CD4-positive, alpha-beta T cell treated with Interleukin-6 at 100 ng/mL for 8 hours (primary cell): ENCODE data around the gene ADPRHL1.
A peak's percentile ranks its signal among the peaks of the same experiment; 100 is the strongest.

Source experiments
- DNase-seq: peaks from one replicate; pipeline ENCODE4 v3.0.0-alpha.2; 2020; ENCODE audit warnings: mixed read lengths, low spot score

Gene ADPRHL1

DNA sequence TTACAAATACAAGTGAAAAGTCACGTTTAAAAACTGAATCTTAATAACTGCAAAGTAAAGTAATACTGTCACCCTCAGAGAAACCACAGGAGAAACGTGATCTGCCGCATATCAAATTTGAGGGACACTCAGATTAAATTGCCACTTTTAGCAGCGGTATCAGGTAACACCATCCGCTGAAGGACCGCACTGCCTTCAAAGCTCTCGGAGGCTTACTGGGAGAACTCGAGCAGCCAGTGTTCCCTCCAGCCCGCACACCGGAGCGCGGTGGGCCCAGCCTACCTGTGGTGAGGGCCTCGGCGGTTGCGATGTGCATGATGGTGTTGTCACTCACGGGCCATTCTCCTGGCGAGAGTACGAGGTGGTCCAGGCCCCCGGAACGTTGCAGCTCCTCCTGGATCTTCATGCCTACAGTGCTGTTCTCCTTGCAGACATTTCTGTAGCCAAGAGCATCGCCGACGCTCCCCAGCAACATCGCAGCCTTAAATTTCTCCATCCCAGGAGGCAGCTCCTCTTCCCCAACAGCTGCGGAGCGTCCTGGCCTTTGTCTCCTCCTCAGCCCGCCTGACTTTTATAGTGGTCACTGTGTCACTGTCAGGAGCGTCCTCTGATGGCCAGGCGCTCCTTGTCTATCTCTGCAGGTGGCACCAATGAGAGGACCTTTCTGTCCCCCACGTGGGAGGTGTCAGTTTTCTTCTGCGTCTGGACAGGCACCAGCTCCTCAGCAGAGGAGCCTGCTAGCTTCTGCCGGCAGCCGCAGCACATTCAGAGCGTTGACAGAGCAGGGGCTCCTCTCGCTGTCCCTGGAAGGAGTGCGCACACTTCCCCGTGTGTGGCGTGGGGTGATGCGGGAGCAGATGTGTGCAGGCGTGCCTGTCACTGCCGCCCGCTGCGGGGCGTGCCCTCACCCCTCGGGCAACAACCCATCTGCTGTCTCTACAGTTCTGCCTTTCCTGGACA is at the start of gene ADPRHL1:
ADPRHL1 (minus strand) TSS at position 547 of the 960 bp plus-strand sequence; CDS start at position 496, 51 bp downstream.
- no peak for DNase-seq

DNA sequence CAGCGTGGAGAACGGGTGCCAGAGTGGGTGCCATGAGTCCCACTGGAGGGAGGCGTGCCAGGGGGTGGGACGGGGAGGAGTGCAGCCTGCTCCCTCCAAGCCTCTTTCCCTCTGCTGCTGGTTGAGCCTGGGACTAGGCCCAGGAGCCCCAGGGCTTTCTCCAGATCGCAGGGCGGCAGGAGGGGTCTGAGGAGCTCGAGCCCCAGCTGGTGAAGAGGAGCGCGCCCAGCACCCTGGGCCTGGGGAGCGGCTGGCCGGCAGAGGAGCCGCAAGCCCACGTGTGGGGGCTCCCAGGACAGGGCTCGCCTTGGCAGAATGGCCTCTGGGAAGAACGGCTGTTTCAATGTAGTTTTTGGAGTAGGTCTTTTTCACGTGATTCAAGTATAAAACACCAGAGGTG is 49.4 kb upstream of the ADPRHL1 start:
- DNase-seq = no peak

DNA sequence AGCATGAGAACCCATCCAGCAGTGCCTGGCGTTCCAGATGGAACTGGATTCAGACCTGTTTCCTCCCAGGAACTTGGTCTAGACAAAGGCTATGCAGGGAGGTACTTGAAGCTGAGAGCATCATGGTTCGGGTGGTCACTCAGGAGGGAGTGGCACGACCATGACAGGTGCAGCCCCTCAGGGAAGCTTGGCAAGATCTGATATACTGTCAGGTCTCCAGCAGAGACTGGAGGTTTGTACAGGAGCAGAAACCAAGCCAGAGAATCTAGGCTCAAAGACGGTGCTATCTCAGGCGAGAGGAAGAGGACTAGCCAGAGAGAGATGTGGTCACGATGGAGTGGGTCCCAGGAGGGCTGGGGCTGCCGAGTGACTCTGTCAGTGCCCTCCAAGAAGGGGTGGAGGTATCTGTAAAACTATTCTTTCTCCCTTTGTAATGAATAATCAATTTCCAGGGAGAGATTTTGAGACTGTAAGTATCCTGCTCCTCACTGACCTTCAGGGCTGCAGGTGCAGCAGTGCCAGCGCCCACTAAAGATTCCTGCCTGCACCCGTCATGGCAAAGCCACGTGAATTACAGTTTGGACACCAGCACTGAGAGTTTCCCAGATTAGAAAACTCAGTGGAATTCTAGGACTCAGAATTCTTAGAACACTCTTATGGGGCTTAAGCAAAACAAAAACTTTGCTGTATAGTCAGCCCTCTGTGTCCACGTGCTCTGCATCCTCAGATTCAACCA is 47.4 kb upstream of the ADPRHL1 start:
- DNase-seq = no peak

DNA sequence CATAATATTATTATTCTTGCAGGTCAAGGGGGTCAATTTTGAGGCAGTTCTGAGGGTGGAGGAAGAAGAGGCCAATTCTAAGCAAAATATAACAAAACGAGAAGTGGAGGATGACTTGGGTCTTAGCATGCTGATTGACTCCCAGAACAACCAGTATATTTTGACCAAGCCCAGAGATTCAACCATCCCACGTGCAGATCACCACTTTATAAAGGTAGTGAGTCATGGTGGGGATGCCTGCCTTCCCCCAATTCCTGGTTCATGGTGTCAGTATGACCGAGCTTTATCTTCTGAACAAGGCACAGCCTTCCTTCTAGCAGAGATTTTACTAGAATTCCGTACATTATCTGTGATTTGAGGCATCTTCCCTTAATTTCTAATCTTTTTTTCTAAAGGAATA is 46.6 kb upstream of the ADPRHL1 start:
- DNase-seq = no peak

DNA sequence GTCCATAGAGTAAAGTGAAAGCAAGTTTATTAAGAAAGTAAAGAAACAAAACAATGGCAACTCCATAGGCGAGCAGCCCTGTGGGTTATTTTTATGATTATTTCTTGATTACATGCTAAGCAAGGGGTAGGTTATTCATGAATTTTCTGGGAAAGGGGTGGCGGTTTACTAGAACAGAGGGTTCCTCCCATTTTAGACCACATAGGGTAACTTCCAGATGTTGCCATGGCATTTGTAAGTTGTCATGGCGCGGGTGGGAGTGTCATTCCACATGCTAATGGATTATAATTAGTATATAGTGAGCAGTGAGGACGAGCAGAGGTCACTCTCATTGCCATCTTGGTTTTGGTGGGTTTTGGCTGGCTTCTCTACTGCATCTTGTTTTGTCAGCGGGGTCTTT is 45.6 kb upstream of the ADPRHL1 start:
- DNase-seq = no peak

DNA sequence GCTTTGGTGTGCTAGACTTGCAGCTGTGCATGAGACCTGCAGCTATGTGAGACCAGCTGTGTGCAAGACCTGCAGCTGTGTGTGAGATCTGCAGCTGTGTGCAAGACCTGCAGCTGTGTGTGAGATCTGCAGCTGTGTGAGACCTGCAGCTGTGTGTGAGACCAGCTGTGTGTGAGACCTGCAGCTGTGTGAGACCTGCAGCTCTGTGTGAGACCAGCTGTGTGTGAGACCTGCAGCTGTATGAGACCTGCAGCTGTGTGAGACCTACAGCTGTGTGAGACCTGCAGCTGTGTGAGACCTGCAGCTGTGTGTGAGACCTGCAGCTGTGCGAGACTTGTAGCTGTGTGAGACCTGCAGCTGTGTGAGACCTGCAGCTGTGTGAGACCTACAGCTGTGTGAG is 43.9 kb upstream of the ADPRHL1 start:
- DNase-seq = no peak

DNA sequence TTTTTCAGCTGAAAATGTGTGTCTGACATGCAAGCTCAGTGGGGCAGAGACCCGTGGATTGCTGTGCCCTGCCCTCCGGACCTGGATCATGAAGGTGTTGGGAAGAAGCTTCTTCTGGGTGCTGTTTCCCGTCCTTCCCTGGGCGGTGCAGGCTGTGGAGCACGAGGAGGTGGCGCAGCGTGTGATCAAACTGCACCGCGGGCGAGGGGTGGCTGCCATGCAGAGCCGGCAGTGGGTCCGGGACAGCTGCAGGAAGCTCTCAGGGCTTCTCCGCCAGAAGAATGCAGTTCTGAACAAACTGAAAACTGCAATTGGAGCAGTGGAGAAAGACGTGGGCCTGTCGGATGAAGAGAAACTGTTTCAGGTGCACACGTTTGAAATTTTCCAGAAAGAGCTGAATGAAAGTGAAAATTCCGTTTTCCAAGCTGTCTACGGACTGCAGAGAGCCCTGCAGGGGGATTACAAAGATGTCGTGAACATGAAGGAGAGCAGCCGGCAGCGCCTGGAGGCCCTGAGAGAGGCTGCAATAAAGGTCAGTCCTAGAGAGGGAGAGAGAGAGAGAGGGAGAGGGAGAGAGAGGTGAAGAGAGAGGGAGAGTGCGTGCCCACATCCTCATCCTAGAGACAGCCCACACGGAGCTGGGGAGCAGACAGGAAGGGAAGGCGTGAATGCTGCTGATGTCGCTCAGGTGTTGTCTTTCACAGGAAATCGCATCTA is 42.4 kb upstream of the ADPRHL1 start:
- no peak for DNase-seq

DNA sequence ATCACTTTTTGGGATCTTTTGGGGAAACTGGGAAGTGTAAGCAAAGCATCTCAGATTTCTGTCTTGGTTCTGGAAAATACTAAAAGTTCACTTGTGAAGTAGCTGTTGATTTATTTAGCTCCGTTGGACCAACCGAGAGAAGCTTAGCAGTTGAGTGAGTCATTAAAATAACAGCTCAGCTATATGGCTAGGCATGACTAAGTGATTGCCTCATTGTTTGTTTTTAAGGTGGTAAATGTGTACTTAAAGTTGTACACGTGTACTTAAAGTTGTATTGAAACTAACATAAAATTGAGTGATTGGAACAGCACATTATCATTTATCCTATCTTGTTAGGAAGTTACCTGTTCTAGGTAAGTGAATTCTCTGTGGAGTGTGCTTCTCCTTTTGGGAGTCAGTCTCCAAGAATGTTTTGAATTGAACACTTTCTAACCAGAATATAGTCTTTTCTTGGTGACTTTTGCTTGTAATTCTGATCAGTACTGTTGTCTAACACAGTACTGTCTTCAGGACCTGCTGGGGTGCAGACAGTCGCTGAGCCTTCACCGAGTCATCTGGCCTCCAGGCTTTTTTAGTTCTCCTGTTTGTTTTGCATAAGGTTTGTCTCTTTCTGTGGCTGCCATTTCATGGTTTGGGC is 40.1 kb upstream of the ADPRHL1 start:
- no peak for DNase-seq

DNA sequence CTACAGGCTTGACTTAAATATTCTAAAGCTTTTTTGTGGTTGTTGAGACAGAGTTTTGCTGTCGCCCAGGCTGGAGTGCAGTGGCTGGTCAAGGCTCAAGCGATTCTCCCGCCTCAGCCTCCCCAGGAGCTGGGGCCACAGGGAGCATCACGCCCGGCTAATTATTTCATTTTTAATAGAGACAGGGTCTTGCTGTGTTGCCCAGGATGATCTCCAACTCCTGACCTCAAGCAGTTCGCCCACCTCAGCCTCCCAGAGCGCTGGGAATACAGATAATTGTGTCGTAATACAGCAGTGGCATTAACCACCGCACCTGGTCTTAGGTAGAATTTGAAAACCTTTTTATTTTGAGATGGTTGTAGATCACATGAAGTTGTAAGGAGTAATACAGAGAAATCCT is 38.7 kb upstream of the ADPRHL1 start:
- no peak for DNase-seq

DNA sequence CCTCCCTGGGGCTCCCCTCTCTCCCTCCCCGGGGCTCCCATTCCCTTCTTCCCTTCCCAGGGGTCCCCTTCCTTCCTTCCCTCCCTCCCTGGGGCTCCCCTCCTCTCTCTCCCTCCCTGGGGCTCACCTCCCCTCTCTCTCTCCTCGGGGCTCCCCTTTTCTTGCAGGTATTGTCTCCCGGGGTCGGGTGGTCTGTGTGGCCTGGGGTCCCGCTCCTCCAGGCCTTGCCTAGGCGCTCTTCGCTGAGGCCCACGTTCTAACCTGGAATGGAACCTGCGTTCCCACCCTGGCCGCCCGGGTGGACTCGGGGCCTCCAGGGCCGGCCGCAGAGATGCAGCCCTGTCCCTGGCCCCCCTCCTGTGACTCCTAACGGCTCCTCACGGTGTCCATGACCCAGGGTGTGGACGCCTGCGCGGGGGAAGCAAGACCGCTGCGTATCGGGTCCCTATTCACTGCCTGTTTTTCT is 38.2 kb upstream of the ADPRHL1 start:
- no peak for DNase-seq

DNA sequence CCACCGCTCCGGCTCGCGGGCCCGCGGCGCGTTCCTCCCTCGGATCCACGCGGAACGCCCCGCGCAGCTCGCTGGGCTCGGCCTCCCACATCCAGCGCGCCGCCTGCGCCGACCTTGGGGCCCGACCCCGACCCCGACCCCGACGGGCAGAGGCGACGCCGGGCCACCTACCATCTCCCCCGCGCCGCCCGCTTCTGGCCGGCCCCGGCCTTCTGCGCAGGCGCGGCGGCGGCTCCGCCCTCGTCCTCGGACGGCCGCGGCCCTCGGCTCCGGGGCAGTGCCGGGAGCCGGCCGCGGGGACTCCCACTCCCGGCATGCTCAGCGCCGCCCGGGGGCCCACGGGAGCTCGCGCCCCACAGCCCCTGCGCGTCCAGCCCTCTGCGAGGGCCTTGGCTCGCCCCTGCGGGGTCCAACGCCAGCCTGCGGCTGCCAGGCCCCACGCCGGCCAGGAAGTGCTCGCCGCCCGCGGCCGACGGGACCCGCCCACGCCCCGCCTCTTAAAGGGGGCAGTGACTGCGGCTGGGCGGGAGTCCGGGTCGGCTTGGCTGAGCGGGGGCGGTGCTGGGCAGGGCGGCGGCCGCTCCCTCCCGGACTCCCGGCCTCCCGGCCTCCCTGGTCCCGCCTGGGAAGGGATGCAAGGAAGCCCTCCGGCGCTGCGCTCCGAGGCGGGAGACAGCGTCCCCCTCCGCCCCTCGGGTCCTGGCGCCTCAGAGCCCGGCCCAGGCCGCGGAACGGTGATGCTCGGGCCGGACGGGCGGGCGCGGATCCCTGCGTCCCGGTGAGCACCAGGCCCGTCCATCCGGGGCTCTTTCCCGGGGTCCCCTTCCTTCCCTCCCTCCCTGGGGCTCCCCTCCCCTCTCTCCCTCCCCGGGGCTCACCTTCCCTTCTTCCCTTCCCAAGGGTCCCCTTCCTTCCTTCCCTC is 37.5 kb upstream of the ADPRHL1 start, which contains the start of gene DCUN1D2:
DCUN1D2 (minus strand) TSS at position 216 of the 922 bp plus-strand sequence; CDS start at position 174, 42 bp downstream.
- peak; percentile 66 for DNase-seq

DNA sequence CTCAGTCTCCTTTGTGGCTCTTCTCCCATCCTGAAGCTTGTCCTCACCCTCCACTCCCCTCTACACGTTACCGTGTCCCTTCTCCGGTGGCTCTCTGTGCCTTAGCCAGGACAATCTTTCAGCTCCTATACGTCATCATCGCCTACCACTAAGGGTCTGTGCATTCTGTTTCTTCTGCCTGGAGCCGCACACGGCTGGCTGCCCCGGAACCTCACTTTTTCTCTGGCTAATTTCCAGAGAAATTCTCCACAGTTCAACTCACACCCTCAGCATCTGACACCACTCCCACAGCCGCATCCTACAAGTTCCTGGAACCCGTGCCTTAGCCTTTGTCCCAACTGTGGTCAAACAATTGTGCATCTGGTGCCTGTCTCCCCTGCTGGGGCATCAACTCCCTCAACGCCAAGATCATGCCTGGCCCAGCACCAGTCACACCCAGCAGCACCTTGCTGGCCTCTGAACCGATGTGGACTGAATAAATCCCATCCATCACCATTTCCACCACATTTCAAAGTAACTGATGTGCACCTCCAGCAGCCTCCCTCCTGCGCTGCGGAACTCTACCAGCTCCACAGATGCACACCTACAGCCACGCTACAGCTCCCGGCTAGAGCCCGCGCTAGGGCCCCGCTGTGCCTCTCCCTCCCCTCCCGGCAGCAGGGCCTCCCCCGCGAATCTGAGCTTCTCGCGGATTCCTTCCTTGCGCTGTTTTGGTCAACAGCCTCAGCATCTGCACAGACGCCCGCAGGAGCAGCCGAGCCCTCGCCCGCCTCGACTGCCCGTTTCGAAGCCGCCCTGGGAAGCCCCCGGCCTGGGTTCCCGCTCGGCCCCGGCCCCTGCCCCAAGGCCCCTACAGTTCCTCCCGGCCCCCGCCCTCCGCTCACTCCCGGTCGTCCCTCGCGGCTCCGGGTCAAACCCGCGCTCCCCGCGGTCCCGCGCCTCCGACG is 36.5 kb upstream of the ADPRHL1 start:
- DNase-seq = peak; percentile 13

DNA sequence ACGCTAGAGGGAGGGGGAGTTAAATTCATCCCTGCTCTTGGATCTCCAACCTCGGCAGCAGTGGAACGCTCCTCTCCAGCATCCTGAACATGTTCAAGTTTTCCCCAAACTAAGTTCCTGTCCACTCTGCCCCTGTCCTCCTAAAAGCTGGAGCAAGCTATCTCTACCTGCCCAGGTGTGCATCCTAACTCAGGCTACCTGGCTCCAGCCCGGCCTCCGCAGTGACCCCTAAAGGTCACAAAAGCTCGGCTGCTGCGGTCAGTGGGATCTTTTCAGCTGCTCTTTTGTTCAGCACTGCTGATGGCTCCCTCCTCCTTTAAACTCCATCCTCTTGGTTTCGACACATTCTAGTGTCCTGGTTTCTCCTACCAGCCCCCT is 35.9 kb upstream of the ADPRHL1 start:
- DNase-seq = no peak

DNA sequence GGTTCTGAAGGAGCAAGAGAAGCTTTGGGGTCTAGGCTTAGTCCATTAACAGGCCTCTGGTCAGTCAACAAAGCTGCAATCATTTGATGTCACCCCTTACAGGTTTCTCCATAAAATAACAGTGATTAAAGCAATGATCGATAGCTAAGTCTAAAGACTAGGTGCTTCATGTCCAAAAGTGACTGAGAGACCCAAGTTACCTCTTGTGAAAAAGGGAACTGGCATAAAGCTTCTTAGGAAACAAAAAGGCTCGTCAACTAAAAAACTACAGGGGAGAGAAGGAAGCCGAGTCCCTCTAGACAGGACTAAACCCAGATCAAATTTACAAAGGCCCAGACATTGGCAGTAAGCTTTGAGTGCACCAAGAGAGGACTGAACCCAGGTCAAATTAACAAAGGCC is 35.0 kb upstream of the ADPRHL1 start:
- DNase-seq = no peak

DNA sequence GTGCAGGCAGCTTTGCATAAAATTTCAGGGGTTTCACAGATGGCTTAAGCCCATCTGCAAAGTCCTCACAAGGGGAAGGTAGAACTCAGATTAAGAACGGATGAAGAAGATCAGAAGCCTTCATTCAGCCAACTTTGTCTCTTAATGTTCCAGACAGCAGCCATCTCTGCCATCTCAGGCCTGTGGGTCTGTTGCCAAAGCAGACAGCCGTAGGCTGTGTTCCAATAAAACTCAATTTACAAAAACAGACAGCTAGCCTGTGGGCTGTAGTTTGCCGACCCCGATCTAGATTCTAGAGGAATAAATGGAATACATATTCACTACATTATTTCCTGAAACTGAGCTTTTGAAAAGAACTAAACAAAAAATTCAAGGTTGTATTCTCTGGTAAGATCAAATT is 33.4 kb upstream of the ADPRHL1 start:
- no peak for DNase-seq

DNA sequence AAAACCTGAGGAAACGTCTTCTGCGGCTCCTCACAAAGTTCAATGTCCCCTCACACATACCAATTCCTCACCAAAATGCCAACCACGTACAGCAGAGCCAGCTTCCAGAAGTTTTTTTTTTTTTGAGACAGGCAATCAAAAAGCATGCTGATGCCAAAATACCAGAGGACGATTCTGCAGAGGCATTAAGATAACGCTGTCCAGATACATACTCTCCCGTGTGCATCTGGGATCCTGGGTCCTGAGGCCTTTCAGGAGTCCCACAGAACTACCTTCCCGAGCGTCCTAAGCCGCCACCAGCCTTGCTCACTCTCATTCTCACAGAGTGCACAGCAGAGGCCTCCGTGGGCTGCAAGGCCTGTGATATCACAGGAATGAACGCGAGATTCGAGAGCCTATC is 32.3 kb upstream of the ADPRHL1 start:
- DNase-seq = no peak

DNA sequence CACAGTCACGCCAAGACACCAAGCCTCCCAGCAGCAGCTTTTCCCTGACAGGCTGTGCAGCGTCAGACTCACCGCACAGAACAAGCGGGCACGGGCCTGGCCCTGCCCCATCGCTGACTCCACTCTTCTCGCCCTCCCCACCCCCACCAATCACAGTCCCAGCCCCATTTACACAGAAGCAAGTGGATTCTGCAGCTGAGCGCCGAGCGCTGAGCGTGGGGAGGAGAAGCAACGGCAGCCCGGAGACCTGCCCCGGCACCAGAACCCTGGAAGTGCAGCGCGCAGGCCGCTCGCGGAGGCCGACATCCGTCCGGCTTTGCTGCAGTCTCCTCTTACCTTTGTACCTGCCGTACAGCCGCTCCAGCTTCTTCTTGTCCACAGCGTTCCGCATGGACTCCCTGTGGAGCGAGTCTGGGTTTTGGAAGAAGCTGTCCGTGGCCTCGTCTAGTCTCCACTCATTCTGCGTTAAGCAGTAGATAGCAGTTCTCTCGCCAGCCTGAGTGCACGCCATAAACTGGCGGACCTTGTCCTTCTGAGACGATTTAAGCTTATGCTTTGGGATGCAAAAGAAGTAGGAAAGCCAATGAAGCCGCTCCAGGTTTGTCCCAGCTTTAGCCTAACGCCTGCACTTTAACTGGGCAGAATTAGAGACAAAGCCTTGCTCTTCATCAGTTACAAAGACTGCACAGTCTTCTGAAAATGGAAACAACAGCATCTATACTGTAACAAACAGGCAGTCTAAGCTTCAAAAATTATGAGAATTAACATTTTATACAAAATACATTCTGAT is 30.4 kb upstream of the ADPRHL1 start:
- no peak for DNase-seq

DNA sequence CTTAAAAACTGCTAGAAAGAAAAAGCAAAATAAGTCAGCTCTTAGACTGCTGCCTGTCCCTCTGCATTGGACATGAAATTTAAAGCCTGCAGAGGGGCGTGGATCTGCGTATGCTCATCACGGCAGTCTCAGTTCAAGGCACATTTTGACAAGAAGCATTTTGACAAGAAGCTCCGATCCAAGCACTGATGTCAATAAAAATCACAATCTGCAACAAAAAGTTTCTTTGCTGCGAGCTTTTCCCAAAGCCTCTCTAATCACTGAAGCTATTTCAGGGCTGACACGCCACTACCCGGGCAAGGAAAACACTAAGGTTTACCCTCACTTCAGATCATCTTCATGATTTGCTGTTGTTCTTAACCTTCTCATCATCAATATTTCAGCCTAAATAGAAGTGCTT is 29.8 kb upstream of the ADPRHL1 start:
- no peak for DNase-seq

DNA sequence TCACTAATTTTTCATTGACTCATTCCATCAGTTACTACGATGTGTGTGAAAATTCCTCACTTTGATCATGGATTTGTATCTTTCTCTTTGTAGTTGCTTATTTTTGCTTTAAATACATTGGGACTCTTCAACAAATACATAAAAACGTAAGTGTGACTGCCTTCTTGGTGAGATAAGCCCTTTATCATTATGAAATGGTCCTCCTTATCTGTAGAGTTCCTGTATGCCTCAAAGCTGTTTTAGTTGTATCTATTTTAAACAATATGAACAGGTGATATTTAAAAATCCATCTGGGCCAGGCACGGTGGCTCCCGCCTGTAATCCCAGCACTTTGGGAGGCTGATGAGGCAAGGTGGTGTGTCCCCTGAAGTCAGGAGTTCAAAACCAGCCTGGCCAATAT is 25.9 kb upstream of the ADPRHL1 start:
- DNase-seq = no peak
